Neural cell (in vitro differentiated cells): Measurements from ENCODE around the gene APLF. TPM values are rescaled to one million over a fixed set of nuclear protein-coding genes. Genes with fewer than 3 reads are reported as not detected.

Experiments
- H2AFZ ChIP-seq: fragments of 200-600, 300-800 bp; sonication (generic), shearing (Covaris generic); 2 replicates; pipeline ENCODE4 v1.6.0; 2014; ENCODE audit warnings: low read depth, mild to moderate bottlenecking, antibody characterized with exemption, low read length, moderate library complexity
- H3F3A ChIP-seq: fragments of 200-600 bp; shearing (Covaris generic); 2 replicates; pipeline ENCODE4 v1.6.1; 2016; ENCODE audit warnings: mild to moderate bottlenecking, moderate library complexity, mixed read lengths, antibody characterized with exemption, low read length; ENCODE audit not compliant: insufficient read depth, poor library complexity, severe bottlenecking
- H3K27ac ChIP-seq: fragments of 200-600, 300-800 bp; sonication (generic), shearing (Covaris generic); 2 replicates; pipeline ENCODE4 v1.5.1; 2014; ENCODE audit warnings: mild to moderate bottlenecking, low read length, moderate library complexity
- H3K27me3 ChIP-seq: fragments of 300-800, 200-600 bp; sonication (generic), shearing (Covaris generic); 2 replicates; pipeline ENCODE4 v1.6.0; 2014; ENCODE audit warnings: mild to moderate bottlenecking, low read depth, low read length, moderate library complexity; ENCODE audit not compliant: insufficient read depth
- H3K36me3 ChIP-seq: fragments of 300-800, 200-600 bp; sonication (generic), shearing (Covaris generic); 2 replicates; pipeline ENCODE4 v1.5.1; 2014; ENCODE audit warnings: mild to moderate bottlenecking, antibody characterized with exemption, low read length, moderate library complexity; ENCODE audit not compliant: insufficient read depth
- H3K4me2 ChIP-seq: fragments of 300-800, 200-600 bp; sonication (generic), shearing (Covaris generic); 2 replicates; pipeline ENCODE4 v1.6.0; 2014; ENCODE audit warnings: mild to moderate bottlenecking, low read length
- H3K4me3 ChIP-seq: fragments of 300-800, 200-600 bp; sonication (generic), shearing (Covaris generic); 2 replicates; pipeline ENCODE4 v1.5.1; 2014; ENCODE audit warnings: mild to moderate bottlenecking, low read length, moderate library complexity
- H3K79me2 ChIP-seq: fragments of 200-600 bp; shearing (Covaris generic); replicated peaks from 2 replicates; pipeline ENCODE4 v1.6.0; 2014; ENCODE audit warnings: mild to moderate bottlenecking, low read length, moderate library complexity; ENCODE audit not compliant: insufficient read depth
- H3K9ac ChIP-seq: fragments of 300-800, 200-600 bp; sonication (generic), shearing (Covaris generic); 2 replicates; pipeline ENCODE4 v1.6.1; 2016; ENCODE audit warnings: mild to moderate bottlenecking, low read length, mixed read lengths
- H3K9me2 ChIP-seq: fragments of 200-600 bp; shearing (Covaris generic); 2 replicates; pipeline ENCODE4 v1.6.1; 2016; ENCODE audit warnings: mild to moderate bottlenecking, low read length, mixed read lengths; ENCODE audit not compliant: insufficient read depth
- H3K9me3 ChIP-seq: fragments of 200-600, 300-800 bp; sonication (generic), shearing (Covaris generic); 2 replicates; pipeline ENCODE4 v1.6.1; 2016; ENCODE audit warnings: mild to moderate bottlenecking, mixed run types, low read length, moderate library complexity, mixed read lengths
- H4K20me1 ChIP-seq: fragments of 200-600 bp; shearing (Covaris generic); 2 replicates; pipeline ENCODE4 v1.6.1; 2016; ENCODE audit warnings: mild to moderate bottlenecking, mixed run types; ENCODE audit not compliant: insufficient read depth
- CTCF ChIP-seq: fragments of 450-650 bp; IDR thresholded peaks from 2 replicates; pipeline ENCODE4 v1.5.1; 2014; ENCODE audit warnings: antibody characterized with exemption, mild to moderate bottlenecking, moderate library complexity; ENCODE audit not compliant: poor library complexity, severe bottlenecking
- EP300 ChIP-seq: fragments of 450-650 bp; conservative IDR thresholded peaks from 2 replicates; pipeline ENCODE4 v1.6.1; 2014; ENCODE audit warnings: antibody characterized with exemption, mild to moderate bottlenecking, moderate library complexity; ENCODE audit not compliant: poor library complexity, severe bottlenecking
- EZH2 ChIP-seq: fragments of 200-600, 300-800 bp; shearing (Covaris generic), sonication (generic); IDR thresholded peaks from 2 replicates; pipeline ENCODE4 v1.6.1; 2014; ENCODE audit warnings: antibody characterized with exemption, low read length, borderline replicate concordance, mild to moderate bottlenecking; ENCODE audit not compliant: insufficient read depth, poor library complexity, severe bottlenecking
- MXI1 ChIP-seq: fragments of 450-650 bp; conservative IDR thresholded peaks from 2 replicates; pipeline ENCODE4 v1.6.1; 2014; ENCODE audit warnings: antibody characterized with exemption, mild to moderate bottlenecking; ENCODE audit not compliant: poor library complexity, severe bottlenecking
- POLR2AphosphoS5 ChIP-seq: IDR thresholded peaks from 2 replicates; pipeline ENCODE4 v1.6.1; 2012
- REST ChIP-seq: IDR thresholded peaks from 2 replicates; pipeline ENCODE4 v1.6.1; 2012; ENCODE audit warnings: borderline replicate concordance
- SMC3 ChIP-seq: fragments of 450-650 bp; conservative IDR thresholded peaks from 2 replicates; pipeline ENCODE4 v1.6.1; 2014; ENCODE audit warnings: antibody characterized with exemption, mild to moderate bottlenecking, moderate library complexity; ENCODE audit not compliant: poor library complexity
- TAF1 ChIP-seq: IDR thresholded peaks from 2 replicates; pipeline ENCODE4 v1.6.1; 2012; ENCODE audit warnings: low read depth
- polyA plus RNA-seq: library from polyadenylated mRNA; depleted of rRNA; stranded (reverse); fragments of >200 nt; gene quantifications from 2 replicates; pipeline ENCODE4 v1.2.3, GENCODE V29; 2014

The APLF gene
- polyA plus RNA-seq, 1 donor from 2014 or later = 0.45 TPM

GRCh38 chr2:68428746-68429145 is 38.6 kb upstream of the APLF start:
- Histone ChIP-seq H3K9me2 (no peaks in the 10 kb centered on the region), H3K9ac (no peak overlapping the region), H3K4me2 (no peak overlapping the region)

GRCh38 chr2:68429311-68429826 is 38.0 kb upstream of the APLF start:
- no peak overlapping the region for H2AFZ ChIP-seq
- TF ChIP-seq MXI1 (no peak), TAF1 (no peak), EZH2 (no peak), SMC3 (no peak), REST (no peak), EP300 (no peak), POLR2AphosphoS5 (no peak)

More at GRCh38 chr2:68428746-68429145, 38.6 kb upstream of the APLF start:
- no peak overlapping the region for H2AFZ ChIP-seq
- no peaks in the 10 kb centered on the region for H3F3A ChIP-seq
- no peaks in the 10 kb centered on the region for H3K27me3 ChIP-seq
- H3K36me3 ChIP-seq = no peaks in the 10 kb centered on the region
- no peaks in the 10 kb centered on the region for H4K20me1 ChIP-seq
- no peak overlapping the region for H3K27ac ChIP-seq
- no peak for TF ChIP-seq REST
- no peak for TF ChIP-seq EZH2
- no peak for TF ChIP-seq SMC3
- TF ChIP-seq POLR2AphosphoS5 = no peak
- TF ChIP-seq CTCF = no peak
- TF ChIP-seq MXI1 = no peak
- no peak overlapping the region for H3K4me3 ChIP-seq
- no peaks in the 10 kb centered on the region for H3K79me2 ChIP-seq
- no peaks in the 10 kb centered on the region for H3K9me3 ChIP-seq

More at GRCh38 chr2:68429311-68429826, 38.0 kb upstream of the APLF start:
- Histone ChIP-seq H3K4me2 (no peak overlapping the region), H3K36me3 (no peaks in the 10 kb centered on the region), H3K4me3 (no peak overlapping the region), H3K27me3 (no peaks in the 10 kb centered on the region), H3K9me3 (no peaks in the 10 kb centered on the region), H4K20me1 (no peaks in the 10 kb centered on the region), H3K27ac (no peak overlapping the region), H3K9ac (no peak overlapping the region), H3K79me2 (no peaks in the 10 kb centered on the region), H3F3A (no peaks in the 10 kb centered on the region), H3K9me2 (no peaks in the 10 kb centered on the region)
